OCI-LY1 (cell line): ENCODE measurements around the gene LRRFIP1.

Experiments
- H2AFZ ChIP-seq: fragments of 200-600 bp; sonication (generic), shearing (Covaris generic); 2 replicates; pipeline ENCODE4 v1.6.0; 2014; ENCODE audit warnings: antibody characterized with exemption, mild to moderate bottlenecking, low read length
- H3F3A ChIP-seq: fragments of 200-600 bp; sonication (generic), shearing (Covaris generic); 2 replicates; pipeline ENCODE4 v1.6.0; 2014; ENCODE audit warnings: mild to moderate bottlenecking, antibody characterized with exemption, low read length, moderate library complexity; ENCODE audit not compliant: insufficient read depth
- H3K27ac ChIP-seq: fragments of 200-600 bp; sonication (generic); 2 replicates; pipeline ENCODE4 v1.5.1; 2014; ENCODE audit warnings: low read length, mixed run types, mild to moderate bottlenecking, low read depth; ENCODE audit not compliant: poor library complexity, severe bottlenecking
- H3K27me3 ChIP-seq: fragments of 200-600 bp; sonication (generic); 2 replicates; pipeline ENCODE4 v1.6.0; 2014; ENCODE audit warnings: antibody characterized with exemption, mild to moderate bottlenecking, low read length, moderate library complexity; ENCODE audit not compliant: insufficient read depth
- H3K36me3 ChIP-seq: fragments of 200-600 bp; sonication (generic); 2 replicates; pipeline ENCODE4 v1.6.1; 2014; ENCODE audit warnings: mild to moderate bottlenecking, antibody characterized with exemption, low read length, moderate library complexity, mixed read lengths; ENCODE audit not compliant: insufficient read depth
- H3K4me1 ChIP-seq: fragments of 200-600 bp; sonication (generic); 2 replicates; pipeline ENCODE4 v1.5.1; 2014; ENCODE audit warnings: mild to moderate bottlenecking, low read length, moderate library complexity; ENCODE audit not compliant: insufficient read depth, severe bottlenecking
- H3K4me2 ChIP-seq: fragments of 200-600 bp; sonication (generic), shearing (Covaris generic); 2 replicates; pipeline ENCODE4 v1.6.1; 2014; ENCODE audit warnings: low read length
- H3K4me3 ChIP-seq: fragments of 200-600 bp; sonication (generic); 2 replicates; pipeline ENCODE4 v1.5.1; 2014; ENCODE audit warnings: low read length, low read depth, mild to moderate bottlenecking, mixed read lengths; ENCODE audit not compliant: poor library complexity, severe bottlenecking
- H3K79me2 ChIP-seq: fragments of 200-600 bp; shearing (Covaris generic); 2 replicates; pipeline ENCODE4 v1.6.1; 2016; ENCODE audit warnings: mixed run types, low read length, mixed read lengths; ENCODE audit not compliant: insufficient read depth
- H3K9ac ChIP-seq: fragments of 200-600 bp; sonication (generic), shearing (Covaris generic); 2 replicates; pipeline ENCODE4 v1.6.1; 2014; ENCODE audit warnings: mild to moderate bottlenecking, low read length, mixed read lengths
- H3K9me2 ChIP-seq: fragments of 200-600 bp; sonication (generic), shearing (Covaris generic); 2 replicates; pipeline ENCODE4 v1.6.1; 2014; ENCODE audit warnings: low read depth, mild to moderate bottlenecking, low read length, mixed read lengths
- H3K9me3 ChIP-seq: fragments of 200-600 bp; shearing (Covaris generic); 2 replicates; pipeline ENCODE4 v1.6.1; 2014; ENCODE audit warnings: low read length, mixed read lengths
- H4K20me1 ChIP-seq: fragments of 200-600 bp; sonication (generic), shearing (Covaris generic); 2 replicates; pipeline ENCODE4 v1.6.0; 2016; ENCODE audit warnings: mild to moderate bottlenecking, low read length; ENCODE audit not compliant: insufficient read depth
- EZH2 ChIP-seq: fragments of 200-600 bp; sonication (generic), shearing (Covaris generic); IDR thresholded peaks from 2 replicates; pipeline ENCODE4 v1.8.0; 2017; ENCODE audit warnings: borderline replicate concordance, mixed run types, mild to moderate bottlenecking, antibody characterized with exemption, low read length, moderate library complexity, mixed read lengths
- TF ChIP-seq, protein P1 (sequence below): fragments of 200-600 bp; sonication (generic), shearing (Covaris generic); IDR thresholded peaks from 2 replicates; pipeline ENCODE4 v1.5.1; 2017; ENCODE audit warnings: mild to moderate bottlenecking, antibody characterized with exemption, low read length, moderate library complexity, mixed read lengths

The LRRFIP1 gene

DNA sequence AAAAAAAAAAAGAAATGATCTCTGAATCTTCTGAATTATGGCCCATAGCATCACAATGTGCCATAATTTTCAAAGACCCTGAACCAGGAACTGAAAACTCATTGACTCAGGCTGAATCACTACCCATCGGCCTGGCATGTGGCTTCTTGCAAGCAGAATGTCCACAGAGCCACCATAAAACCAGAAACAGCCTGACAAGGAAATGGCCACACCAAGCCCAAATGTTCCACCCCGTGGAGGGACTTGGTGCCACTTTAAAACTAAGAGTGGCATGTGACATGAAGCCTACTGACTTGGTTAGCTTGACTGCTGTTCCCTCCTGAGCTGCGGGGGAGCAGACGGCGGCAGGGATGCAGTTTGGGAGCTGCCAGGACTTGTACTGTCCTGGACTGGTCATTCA lies 100.0 kb downstream of the LRRFIP1 start:
- H4K20me1 ChIP-seq = peaks cover 2% of the 10 kb centered on the region; the same call in 1 of the 2 replicates

DNA sequence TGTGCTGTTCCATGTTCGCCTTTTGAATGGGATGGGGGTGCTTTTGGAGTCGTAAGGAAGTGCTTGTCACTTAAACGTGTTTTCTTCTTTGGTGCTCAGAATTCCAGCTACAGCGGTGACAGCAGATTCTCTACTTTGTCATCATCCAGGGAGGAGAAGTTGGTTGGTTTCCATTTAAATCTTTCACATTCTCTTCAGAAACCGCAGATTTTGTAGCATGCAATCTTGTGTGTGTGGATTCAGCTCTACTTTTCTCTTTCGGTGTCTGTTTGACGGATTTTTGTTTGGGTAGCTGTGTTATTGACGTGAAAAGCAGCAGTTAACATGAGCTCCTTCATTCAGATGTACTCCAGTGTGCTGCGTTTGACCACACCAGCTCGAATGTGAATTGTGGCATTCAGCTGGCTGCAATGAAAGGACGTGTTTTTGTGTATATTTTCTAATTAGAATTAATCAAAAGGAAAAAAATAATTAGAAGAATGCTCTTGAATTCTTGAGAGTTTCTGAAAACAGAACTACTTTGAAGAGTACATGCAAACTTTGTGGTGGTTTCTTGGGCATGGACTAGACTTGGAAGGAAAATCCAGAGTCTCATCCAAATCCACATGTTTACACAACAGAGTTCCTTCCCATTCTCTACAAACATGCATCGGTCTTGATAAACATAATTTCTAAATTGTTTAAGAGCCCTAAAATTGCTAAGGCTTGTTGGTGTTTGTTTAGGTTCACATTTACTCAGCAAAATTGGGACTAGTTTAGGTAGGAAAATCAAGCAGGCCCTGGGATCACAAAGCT lies 102.5 kb downstream of the LRRFIP1 start:
- Histone ChIP-seq H3K9me2 (no peaks in the 10 kb centered on the region), H3K79me2 (0 out of 2 replicates have a peak, but pooled peaks cover 5% of the 10 kb centered on the region)
- no peak for TF ChIP-seq EZH2
- TF ChIP-seq, protein P1, sequence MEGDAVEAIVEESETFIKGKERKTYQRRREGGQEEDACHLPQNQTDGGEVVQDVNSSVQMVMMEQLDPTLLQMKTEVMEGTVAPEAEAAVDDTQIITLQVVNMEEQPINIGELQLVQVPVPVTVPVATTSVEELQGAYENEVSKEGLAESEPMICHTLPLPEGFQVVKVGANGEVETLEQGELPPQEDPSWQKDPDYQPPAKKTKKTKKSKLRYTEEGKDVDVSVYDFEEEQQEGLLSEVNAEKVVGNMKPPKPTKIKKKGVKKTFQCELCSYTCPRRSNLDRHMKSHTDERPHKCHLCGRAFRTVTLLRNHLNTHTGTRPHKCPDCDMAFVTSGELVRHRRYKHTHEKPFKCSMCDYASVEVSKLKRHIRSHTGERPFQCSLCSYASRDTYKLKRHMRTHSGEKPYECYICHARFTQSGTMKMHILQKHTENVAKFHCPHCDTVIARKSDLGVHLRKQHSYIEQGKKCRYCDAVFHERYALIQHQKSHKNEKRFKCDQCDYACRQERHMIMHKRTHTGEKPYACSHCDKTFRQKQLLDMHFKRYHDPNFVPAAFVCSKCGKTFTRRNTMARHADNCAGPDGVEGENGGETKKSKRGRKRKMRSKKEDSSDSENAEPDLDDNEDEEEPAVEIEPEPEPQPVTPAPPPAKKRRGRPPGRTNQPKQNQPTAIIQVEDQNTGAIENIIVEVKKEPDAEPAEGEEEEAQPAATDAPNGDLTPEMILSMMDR = no peak

More for the DNA sequence above, 100.0 kb downstream of the LRRFIP1 start:
- no peaks in the 10 kb centered on the region for H3K9me3 ChIP-seq
- no peak for TF ChIP-seq EZH2
- TF ChIP-seq, protein P1 = no peak
- H3K36me3 ChIP-seq = peaks cover 11% of the 10 kb centered on the region; the same call in 1 of the 2 replicates
- no peaks in the 10 kb centered on the region for H3F3A ChIP-seq
- H3K27ac ChIP-seq = no peak overlapping the region
- no peaks in the 10 kb centered on the region for H3K27me3 ChIP-seq
- H2AFZ ChIP-seq = no peak overlapping the region
- H3K4me3 ChIP-seq = no peak overlapping the region
- 0 out of 2 replicates have a peak, but pooled peaks cover 5% of the 10 kb centered on the region for H3K79me2 ChIP-seq
- no peak overlapping the region for H3K9ac ChIP-seq
- H3K9me2 ChIP-seq = no peaks in the 10 kb centered on the region
- H3K4me2 ChIP-seq = no peak overlapping the region
- peaks cover 19% of the 10 kb centered on the region for H3K4me1 ChIP-seq

DNA sequence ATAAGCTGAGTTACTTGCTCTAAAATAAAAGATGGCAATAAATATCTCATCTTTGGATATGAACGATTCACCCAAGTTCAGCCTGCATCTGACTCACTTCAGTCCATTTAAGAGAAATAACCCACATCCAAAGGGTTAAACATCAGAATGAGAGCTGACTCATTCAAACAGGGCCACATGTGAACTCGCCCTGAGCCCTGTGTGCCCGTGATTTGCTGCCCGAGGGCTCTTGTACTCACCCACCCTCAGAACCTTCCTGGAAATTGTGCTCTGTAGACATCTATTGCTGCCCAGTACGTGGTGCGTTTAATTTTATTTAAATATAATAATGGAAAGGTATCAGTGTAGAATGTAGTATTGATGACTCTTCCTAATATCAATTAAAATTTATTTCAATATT lies 104.3 kb downstream of the LRRFIP1 start:
- Histone ChIP-seq H3K36me3 (peaks cover 7% of the 10 kb centered on the region; the same call in 1 of the 2 replicates), H4K20me1 (no peaks in the 10 kb centered on the region)

More for the DNA sequence above, 102.5 kb downstream of the LRRFIP1 start:
- Histone ChIP-seq H3K9me3 (no peaks in the 10 kb centered on the region), H3K27me3 (no peaks in the 10 kb centered on the region), H3K4me3 (no peak overlapping the region), H3K36me3 (peaks cover 12% of the 10 kb centered on the region; the same call in 1 of the 2 replicates), H3K4me1 (peaks cover 9% of the 10 kb centered on the region), H4K20me1 (no peaks in the 10 kb centered on the region), H3K27ac (no peak overlapping the region), H2AFZ (no peak overlapping the region), H3F3A (no peaks in the 10 kb centered on the region), H3K4me2 (no peak overlapping the region), H3K9ac (no peak overlapping the region)

More for the DNA sequence above, 104.3 kb downstream of the LRRFIP1 start:
- no peak overlapping the region for H3K4me3 ChIP-seq
- H3K4me2 ChIP-seq = no peak overlapping the region
- H3K27ac ChIP-seq = no peak overlapping the region
- 0 out of 2 replicates have a peak, but pooled peaks cover 5% of the 10 kb centered on the region for H3K79me2 ChIP-seq
- H3K9me3 ChIP-seq = no peaks in the 10 kb centered on the region
- peaks cover under 1% of the 10 kb centered on the region for H3K4me1 ChIP-seq
- H3K9ac ChIP-seq = no peak overlapping the region
- no peaks in the 10 kb centered on the region for H3K27me3 ChIP-seq
- no peaks in the 10 kb centered on the region for H3K9me2 ChIP-seq
- no peaks in the 10 kb centered on the region for H3F3A ChIP-seq
- no peak overlapping the region for H2AFZ ChIP-seq
- no peak for TF ChIP-seq EZH2
- TF ChIP-seq, protein P1 = no peak
